ENCODE measurements around the gene GPR180. TPM values are rescaled to one million over a fixed set of nuclear protein-coding genes. Genes with fewer than 3 reads are reported as not detected.

GPR180 gene
- total RNA-seq = 9.8 and 10.3 TPM in 2 replicates

DNA sequence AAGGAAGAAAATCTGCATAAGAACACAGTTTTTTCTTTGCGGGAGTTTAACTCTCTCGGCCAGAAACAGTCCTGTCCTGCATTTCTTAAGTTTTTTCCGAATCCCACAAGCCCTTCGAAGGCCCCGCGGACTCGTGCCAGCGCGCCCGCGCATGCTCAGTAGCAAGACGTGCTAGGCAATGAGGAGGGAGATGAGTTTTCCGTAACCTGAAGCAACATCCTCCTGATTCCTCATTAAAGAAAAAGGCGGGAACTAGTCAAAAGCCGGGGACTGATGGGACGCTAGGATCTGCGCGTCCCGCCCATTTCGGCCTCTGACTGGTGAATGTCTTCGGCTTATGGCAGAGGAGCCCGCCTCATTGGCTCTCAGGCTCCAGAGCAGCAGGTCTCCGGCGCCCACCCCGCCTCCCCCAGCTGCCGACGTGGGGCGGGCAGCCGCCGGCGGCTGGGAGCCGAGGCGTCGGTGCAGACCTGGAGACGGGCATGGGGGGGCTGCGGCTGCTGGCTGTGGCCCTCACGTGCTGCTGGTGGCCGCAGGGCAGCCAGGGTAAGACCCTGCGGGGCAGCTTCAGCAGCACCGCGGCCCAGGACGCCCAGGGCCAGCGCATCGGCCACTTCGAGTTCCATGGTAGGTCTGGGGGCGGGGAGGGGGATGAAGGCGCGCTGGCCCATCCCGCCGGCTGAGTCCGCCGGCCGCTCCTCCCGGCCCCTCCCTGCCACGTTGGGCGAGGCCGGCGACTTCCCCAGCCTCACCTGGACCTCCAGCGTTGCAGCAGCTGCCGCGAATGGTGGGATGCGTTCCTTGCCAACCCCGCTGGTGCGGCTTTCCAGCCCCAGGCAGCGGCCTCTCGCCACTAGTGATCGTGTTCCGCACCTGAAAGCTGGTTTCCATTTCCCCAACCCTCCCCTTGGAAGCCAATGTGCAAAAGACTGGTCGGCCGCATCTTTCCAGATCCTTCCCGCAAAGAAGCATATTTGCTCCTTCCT, at the start of gene GPR180:
Gene GPR180, plus strand, starts transcription at position 412 of the 986 bp plus-strand sequence. Its CDS starts 71 bp downstream, at position 483.
- peak within 1 kb of the TSS; percentile 79 for H3K27ac Mint-ChIP-seq
- H3K4me1 Mint-ChIP-seq = peaks cover 27% of the 10 kb centered on the region
- H3K4me3 Mint-ChIP-seq = peak within 1 kb of the TSS; percentile 89
- H3K9me3 Mint-ChIP-seq = peaks cover 5% of the 10 kb centered on the region
- intact Hi-C loops (cut with micrococcal nuclease) = loop anchor here (1.0 to 5.0 kb wide), 3 partner anchors 15 to 1076 kb away; partner anchors contain the start of gene DNAJC3
- DNase-seq = peak; percentile 97
- H3K27me3 Mint-ChIP-seq = no peaks in the 10 kb centered on the region
- H3K36me3 Mint-ChIP-seq (ENCODE audit: low read depth) = peaks cover 13% of the 10 kb centered on the region

GRCh38 chr13:94552095-94552494, 49.6 kb upstream of the GPR180 start:
- no peaks in the 10 kb centered on the region for H3K9me3 Mint-ChIP-seq
- intact Hi-C loops (cut with micrococcal nuclease) = loop anchor here (10.0 kb wide), 1 partner anchor 753 kb away; the partner anchor contains the start of gene ABCC4

GRCh38 chr13:94553766-94554165, 47.9 kb upstream of the GPR180 start:
- intact Hi-C loops (cut with micrococcal nuclease) = loop anchor here (10.0 kb wide), 1 partner anchor 751 kb away; the partner anchor contains the start of gene ABCC4
- H3K9me3 Mint-ChIP-seq = no peaks in the 10 kb centered on the region
- no peak overlapping the region for H3K4me3 Mint-ChIP-seq
- no peaks in the 10 kb centered on the region for H3K36me3 Mint-ChIP-seq (ENCODE audit: low read depth)
- DNase-seq = no peak
- peaks cover 8% of the 10 kb centered on the region for H3K27me3 Mint-ChIP-seq
- no peak overlapping the region for H3K27ac Mint-ChIP-seq
- peaks cover 18% of the 10 kb centered on the region for H3K4me1 Mint-ChIP-seq

More at GRCh38 chr13:94552095-94552494, 49.6 kb upstream of the GPR180 start:
- Mint-ChIP-seq H3K27me3 (peaks cover 8% of the 10 kb centered on the region), H3K4me3 (no peak overlapping the region), H3K36me3 (ENCODE audit: low read depth) (no peaks in the 10 kb centered on the region), H3K27ac (no peak overlapping the region), H3K4me1 (peaks cover 18% of the 10 kb centered on the region)
- no peak for DNase-seq

DNA sequence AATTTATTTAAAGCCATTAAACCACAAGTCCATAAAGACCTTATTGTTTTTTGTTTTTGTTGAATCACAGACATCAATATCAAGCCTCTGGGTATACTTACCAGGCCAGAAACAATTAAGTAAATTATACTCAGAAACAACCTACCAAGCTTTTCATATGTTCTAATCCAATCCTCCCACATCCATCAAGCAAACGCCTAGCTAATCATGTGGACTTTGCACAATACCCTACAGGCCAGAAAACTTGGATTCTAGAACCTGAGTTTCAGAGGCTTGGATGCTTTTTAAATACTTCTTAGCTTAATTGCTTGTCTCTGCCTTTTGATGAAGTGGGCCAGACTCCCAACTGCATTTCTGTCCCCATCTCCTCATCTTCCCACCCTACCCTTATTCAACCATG, 45.6 kb upstream of the GPR180 start:
- no peak overlapping the region for H3K27ac Mint-ChIP-seq
- H3K4me1 Mint-ChIP-seq = peaks cover 23% of the 10 kb centered on the region
- H3K9me3 Mint-ChIP-seq = no peaks in the 10 kb centered on the region
- intact Hi-C loops (cut with micrococcal nuclease) = loop anchor here (10.0 kb wide), 1 partner anchor 749 kb away; the partner anchor contains the start of gene ABCC4
- no peaks in the 10 kb centered on the region for H3K36me3 Mint-ChIP-seq (ENCODE audit: low read depth)
- no peak for DNase-seq
- H3K4me3 Mint-ChIP-seq = no peak overlapping the region
- H3K27me3 Mint-ChIP-seq = peaks cover 3% of the 10 kb centered on the region

DNA sequence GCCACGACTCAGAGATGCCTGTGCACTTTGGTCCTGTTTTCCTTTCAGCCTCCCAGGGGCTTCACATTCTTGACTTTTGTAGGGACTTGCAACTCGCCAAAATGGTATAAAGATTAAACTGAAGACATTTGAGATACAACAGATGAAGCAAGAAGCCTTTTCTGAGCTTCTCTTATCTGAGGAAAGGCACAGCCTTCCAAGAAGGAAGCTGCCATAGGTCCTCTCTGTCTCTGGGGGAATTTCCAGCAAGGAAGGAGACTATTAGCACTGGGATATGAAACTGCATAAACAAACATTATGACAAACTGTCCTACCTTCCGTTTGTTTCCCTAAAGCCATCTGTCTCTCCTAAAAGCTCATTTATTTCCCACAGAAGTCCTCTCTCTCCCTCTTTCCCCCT, 45.0 kb upstream of the GPR180 start:
- H3K9me3 Mint-ChIP-seq = no peaks in the 10 kb centered on the region
- no peak overlapping the region for H3K4me3 Mint-ChIP-seq
- no peak for DNase-seq
- intact Hi-C loops (cut with micrococcal nuclease) = loop anchor here (10.0 kb wide), 1 partner anchor 748 kb away; the partner anchor contains the start of gene ABCC4
- H3K27ac Mint-ChIP-seq = no peak overlapping the region
- H3K4me1 Mint-ChIP-seq = peaks cover 25% of the 10 kb centered on the region
- peaks cover 2% of the 10 kb centered on the region for H3K36me3 Mint-ChIP-seq (ENCODE audit: low read depth)
- H3K27me3 Mint-ChIP-seq = no peaks in the 10 kb centered on the region

GRCh38 chr13:94557684-94558235, 43.9 kb upstream of the GPR180 start:
- intact Hi-C loops (cut with micrococcal nuclease) = loop anchor here (10.0 kb wide), 1 partner anchor 747 kb away; the partner anchor contains the start of gene ABCC4

GRCh38 chr13:94558716-94559115, 42.9 kb upstream of the GPR180 start:
- H3K36me3 Mint-ChIP-seq (ENCODE audit: low read depth) = peaks cover 16% of the 10 kb centered on the region
- intact Hi-C loops (cut with micrococcal nuclease) = loop anchor here (10.0 kb wide), 1 partner anchor 746 kb away; the partner anchor contains the start of gene ABCC4
- no peaks in the 10 kb centered on the region for H3K27me3 Mint-ChIP-seq
- peak; percentile 83 for DNase-seq
- H3K4me1 Mint-ChIP-seq = peaks cover 26% of the 10 kb centered on the region
- peak overlapping the region; percentile 51 for H3K4me3 Mint-ChIP-seq
- peak overlapping the region; percentile 27 for H3K27ac Mint-ChIP-seq
- H3K9me3 Mint-ChIP-seq = no peaks in the 10 kb centered on the region

More at GRCh38 chr13:94557684-94558235, 43.9 kb upstream of the GPR180 start:
- no peaks in the 10 kb centered on the region for H3K9me3 Mint-ChIP-seq
- peaks cover 7% of the 10 kb centered on the region for H3K36me3 Mint-ChIP-seq (ENCODE audit: low read depth)
- H3K27me3 Mint-ChIP-seq = no peaks in the 10 kb centered on the region
- no peak for DNase-seq
- no peak overlapping the region for H3K27ac Mint-ChIP-seq
- H3K4me3 Mint-ChIP-seq = no peak overlapping the region
- H3K4me1 Mint-ChIP-seq = peaks cover 26% of the 10 kb centered on the region

GRCh38 chr13:94559222-94559795, 42.3 kb upstream of the GPR180 start:
- Mint-ChIP-seq H3K4me1 (peaks cover 26% of the 10 kb centered on the region), H3K27me3 (no peaks in the 10 kb centered on the region), H3K9me3 (no peaks in the 10 kb centered on the region), H3K36me3 (ENCODE audit: low read depth) (peaks cover 19% of the 10 kb centered on the region), H3K4me3 (peak overlapping the region; percentile 50), H3K27ac (no peak overlapping the region)
- intact Hi-C loops (cut with micrococcal nuclease) = loop anchor here (10.0 kb wide), 1 partner anchor 745 kb away; the partner anchor contains the start of gene ABCC4
- DNase-seq = no peak

- H3K9me3 Mint-ChIP-seq = no peaks in the 10 kb centered on the region
- H3K4me3 Mint-ChIP-seq = no peak overlapping the region
- no peak overlapping the region for H3K27ac Mint-ChIP-seq
- intact Hi-C loops (cut with micrococcal nuclease) = no loop called here
- H3K27me3 Mint-ChIP-seq = no peaks in the 10 kb centered on the region
- no peak for DNase-seq
- peaks cover 23% of the 10 kb centered on the region for H3K36me3 Mint-ChIP-seq (ENCODE audit: low read depth)
- peaks cover 26% of the 10 kb centered on the region for H3K4me1 Mint-ChIP-seq
These were observed 41.5 kb upstream of the GPR180 start for GRCh38 chr13:94560116-94560515.

DNA sequence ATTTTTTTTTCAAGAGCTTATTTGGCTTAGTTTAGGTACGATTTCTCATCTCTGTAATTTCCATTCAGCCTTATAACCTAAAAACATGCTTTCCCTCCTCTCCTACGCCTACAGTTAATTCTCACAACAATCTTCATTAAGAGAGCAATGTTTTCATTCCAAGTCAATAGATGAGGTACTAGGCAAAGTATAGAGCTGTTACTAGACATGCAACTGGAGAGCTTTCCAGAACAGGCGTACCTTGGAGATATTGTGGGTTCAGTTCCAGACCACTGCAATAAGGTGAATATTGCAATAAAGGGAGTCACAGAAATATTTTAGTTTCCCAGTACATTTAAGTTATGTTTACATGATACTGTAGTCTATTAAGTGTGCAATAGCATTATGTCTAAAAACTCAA, 40.5 kb upstream of the GPR180 start:
- intact Hi-C loops (cut with micrococcal nuclease) = no loop called here
- Mint-ChIP-seq H3K4me3 (no peak overlapping the region), H3K9me3 (no peaks in the 10 kb centered on the region), H3K36me3 (ENCODE audit: low read depth) (peaks cover 23% of the 10 kb centered on the region), H3K27ac (no peak overlapping the region), H3K4me1 (peaks cover 26% of the 10 kb centered on the region), H3K27me3 (no peaks in the 10 kb centered on the region)
- DNase-seq = no peak

DNA sequence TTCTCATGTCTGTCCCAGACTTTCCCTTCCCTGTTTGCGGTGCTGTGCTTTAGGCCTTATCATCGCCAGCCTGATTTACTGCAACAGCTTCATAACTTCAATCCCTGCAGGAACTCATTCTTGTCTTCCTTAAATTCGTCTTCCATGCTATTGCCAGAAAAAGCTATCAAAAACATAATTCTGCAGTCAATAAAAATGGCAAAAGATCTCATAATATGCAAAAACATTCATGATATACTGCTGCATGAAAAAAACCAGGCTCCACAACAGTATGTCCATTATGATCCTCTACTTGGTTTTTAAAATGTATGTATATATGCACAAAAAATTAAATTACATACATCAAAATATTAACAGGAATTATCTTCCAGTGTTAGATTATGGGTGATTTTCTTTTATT, 34.1 kb upstream of the GPR180 start:
- no peaks in the 10 kb centered on the region for H3K27me3 Mint-ChIP-seq
- no peak overlapping the region for H3K27ac Mint-ChIP-seq
- intact Hi-C loops (cut with micrococcal nuclease) = loop anchor here (2.0 kb wide), 1 partner anchor 19 kb away; no protein-coding TSS in a partner anchor
- H3K36me3 Mint-ChIP-seq (ENCODE audit: low read depth) = peaks cover 64% of the 10 kb centered on the region
- H3K9me3 Mint-ChIP-seq = peaks cover 3% of the 10 kb centered on the region
- H3K4me3 Mint-ChIP-seq = no peak overlapping the region
- no peaks in the 10 kb centered on the region for H3K4me1 Mint-ChIP-seq
- no peak for DNase-seq

- no peak overlapping the region for H3K27ac Mint-ChIP-seq
- no peak overlapping the region for H3K4me3 Mint-ChIP-seq
- no peaks in the 10 kb centered on the region for H3K4me1 Mint-ChIP-seq
- peaks cover 66% of the 10 kb centered on the region for H3K36me3 Mint-ChIP-seq (ENCODE audit: low read depth)
- no peaks in the 10 kb centered on the region for H3K27me3 Mint-ChIP-seq
- H3K9me3 Mint-ChIP-seq = peaks cover 4% of the 10 kb centered on the region
- intact Hi-C loops (cut with micrococcal nuclease) = no loop called here
- DNase-seq = no peak
These were observed 33.2 kb upstream of the GPR180 start for GRCh38 chr13:94568443-94568842.

DNA sequence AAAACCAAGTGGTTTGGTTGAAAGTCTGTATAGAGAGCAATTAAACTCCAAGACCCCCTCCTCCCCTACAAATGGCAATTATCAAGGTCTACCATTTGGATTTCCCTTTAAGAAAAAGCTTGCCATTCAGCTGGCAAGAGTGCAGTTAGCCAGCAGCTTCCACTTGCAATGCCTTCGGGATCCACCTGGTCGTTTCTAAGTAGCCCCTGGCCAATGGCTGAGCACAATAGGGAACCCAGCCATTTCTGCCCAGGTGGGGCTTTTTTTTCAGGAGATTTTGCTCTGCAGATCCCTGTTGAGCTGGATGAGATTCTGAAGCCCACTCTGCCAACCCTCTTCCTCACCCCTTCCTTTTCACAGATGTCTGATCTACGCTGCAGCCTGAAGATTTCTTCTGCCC, 32.0 kb upstream of the GPR180 start:
- H3K9me3 Mint-ChIP-seq = peaks cover 7% of the 10 kb centered on the region
- DNase-seq = peak; percentile 33
- no peaks in the 10 kb centered on the region for H3K4me1 Mint-ChIP-seq
- no peaks in the 10 kb centered on the region for H3K27me3 Mint-ChIP-seq
- peaks cover 67% of the 10 kb centered on the region for H3K36me3 Mint-ChIP-seq (ENCODE audit: low read depth)
- no peak overlapping the region for H3K4me3 Mint-ChIP-seq
- intact Hi-C loops (cut with micrococcal nuclease) = no loop called here
- no peak overlapping the region for H3K27ac Mint-ChIP-seq

Measured in activated CD4-positive, alpha-beta T cell treated with anti-CD3 and anti-CD28 coated beads, Interleukin-2, amount 10 ng/mL, durations not matched to agents 24 days and 14 days (primary cell).